Lower leg skin (tissue), 3 donors: ENCODE data around the gene TMEM174.

Experiments
- POLR2A ChIP-seq, 2 donors: fragments of 450-650 bp; IDR thresholded peaks; one replicate each; pipeline ENCODE4 v1.6.1; 2016 to 2017; ENCODE audit warnings: antibody characterized with exemption in 2 of 2, mild to moderate bottlenecking in 1 of 2, moderate library complexity in 1 of 2
- TF ChIP-seq, protein P1 (sequence below), 3 donors: fragments of 450-650 bp; IDR thresholded peaks; one replicate each; pipeline ENCODE4 v1.5.1; 2016; ENCODE audit warnings: antibody characterized with exemption in 3 of 3, mild to moderate bottlenecking in 3 of 3, moderate library complexity in 2 of 3

DNA sequence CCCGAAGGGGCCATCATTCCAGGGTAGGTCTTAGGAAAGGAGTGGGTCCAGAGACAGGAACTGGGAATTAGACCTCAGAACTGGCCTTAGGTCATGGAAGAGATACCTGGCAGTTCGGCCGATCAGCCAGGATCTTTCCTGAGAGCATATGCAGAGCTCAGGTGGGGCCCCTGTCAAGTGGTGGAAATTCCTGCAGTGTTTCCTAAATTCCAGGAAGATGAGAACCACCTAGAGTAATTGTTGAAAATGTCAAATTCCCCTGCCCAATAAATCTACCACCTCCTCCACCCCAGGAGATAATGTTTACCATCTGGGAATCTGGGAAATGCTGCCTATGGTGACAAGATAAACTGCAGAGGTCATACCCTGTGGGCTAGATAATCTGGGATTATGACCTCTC is 38.0 kb upstream of the TMEM174 start:
- TF ChIP-seq, protein P1, sequence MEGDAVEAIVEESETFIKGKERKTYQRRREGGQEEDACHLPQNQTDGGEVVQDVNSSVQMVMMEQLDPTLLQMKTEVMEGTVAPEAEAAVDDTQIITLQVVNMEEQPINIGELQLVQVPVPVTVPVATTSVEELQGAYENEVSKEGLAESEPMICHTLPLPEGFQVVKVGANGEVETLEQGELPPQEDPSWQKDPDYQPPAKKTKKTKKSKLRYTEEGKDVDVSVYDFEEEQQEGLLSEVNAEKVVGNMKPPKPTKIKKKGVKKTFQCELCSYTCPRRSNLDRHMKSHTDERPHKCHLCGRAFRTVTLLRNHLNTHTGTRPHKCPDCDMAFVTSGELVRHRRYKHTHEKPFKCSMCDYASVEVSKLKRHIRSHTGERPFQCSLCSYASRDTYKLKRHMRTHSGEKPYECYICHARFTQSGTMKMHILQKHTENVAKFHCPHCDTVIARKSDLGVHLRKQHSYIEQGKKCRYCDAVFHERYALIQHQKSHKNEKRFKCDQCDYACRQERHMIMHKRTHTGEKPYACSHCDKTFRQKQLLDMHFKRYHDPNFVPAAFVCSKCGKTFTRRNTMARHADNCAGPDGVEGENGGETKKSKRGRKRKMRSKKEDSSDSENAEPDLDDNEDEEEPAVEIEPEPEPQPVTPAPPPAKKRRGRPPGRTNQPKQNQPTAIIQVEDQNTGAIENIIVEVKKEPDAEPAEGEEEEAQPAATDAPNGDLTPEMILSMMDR (IDR thresholded peaks at IDR 0.05) = no peak
- no peak for TF ChIP-seq POLR2A (IDR thresholded peaks at IDR 0.05)
